Measurements from ENCODE around the gene SPNS3.

SPNS3 gene

GRCh38 chr17:4529533-4530152 is 95.9 kb downstream of the SPNS3 start:
- DNase-seq (ENCODE audit: low read depth, low spot score), result no peak

DNA sequence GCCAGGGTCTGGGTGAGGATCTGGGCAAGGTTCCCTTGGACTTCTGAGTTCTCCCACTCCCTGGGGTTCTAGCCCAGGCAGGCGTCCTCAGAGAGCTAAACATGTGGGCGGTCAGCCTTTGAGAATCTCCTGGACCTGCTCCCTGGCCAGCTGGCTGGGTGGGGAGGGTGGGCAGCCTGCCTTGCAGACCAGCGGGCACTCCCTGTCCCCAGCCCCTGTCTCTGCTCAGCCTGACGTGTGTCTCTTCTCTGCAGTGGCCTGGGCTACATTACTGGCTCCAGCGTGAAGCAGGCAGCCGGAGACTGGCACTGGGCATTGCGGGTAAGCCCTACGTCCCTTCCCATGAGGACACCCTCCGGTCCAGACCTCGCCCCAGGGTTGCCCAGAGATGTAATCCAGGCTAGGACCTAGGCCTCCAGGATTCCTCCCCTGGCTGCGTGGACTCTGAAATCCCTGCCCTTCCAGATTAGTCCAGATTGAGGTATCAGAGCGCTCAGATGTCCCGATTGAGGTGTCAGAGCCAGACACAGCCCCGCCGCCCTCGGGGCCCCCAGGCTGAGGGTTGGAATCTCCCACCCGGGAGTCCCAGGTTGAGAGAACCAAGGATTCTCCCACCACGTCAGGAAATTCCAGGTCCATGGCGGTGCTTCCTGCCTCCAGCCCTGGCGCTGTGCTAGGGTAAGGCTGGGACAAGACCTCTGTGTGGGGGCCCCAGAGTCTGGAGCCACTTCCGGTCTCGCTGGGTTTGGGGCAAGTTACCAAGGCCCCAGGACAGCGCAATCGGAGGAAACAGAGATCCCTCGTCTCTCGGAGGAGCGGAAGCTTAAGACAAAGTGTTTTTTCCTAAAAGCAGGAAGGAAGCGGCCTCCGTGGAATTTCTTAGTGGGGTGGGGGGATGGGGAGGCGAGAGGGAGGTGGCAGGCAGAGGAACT is 97.3 kb downstream of the SPNS3 start:
- no peak for DNase-seq (ENCODE audit: low read depth, low spot score)

DNA sequence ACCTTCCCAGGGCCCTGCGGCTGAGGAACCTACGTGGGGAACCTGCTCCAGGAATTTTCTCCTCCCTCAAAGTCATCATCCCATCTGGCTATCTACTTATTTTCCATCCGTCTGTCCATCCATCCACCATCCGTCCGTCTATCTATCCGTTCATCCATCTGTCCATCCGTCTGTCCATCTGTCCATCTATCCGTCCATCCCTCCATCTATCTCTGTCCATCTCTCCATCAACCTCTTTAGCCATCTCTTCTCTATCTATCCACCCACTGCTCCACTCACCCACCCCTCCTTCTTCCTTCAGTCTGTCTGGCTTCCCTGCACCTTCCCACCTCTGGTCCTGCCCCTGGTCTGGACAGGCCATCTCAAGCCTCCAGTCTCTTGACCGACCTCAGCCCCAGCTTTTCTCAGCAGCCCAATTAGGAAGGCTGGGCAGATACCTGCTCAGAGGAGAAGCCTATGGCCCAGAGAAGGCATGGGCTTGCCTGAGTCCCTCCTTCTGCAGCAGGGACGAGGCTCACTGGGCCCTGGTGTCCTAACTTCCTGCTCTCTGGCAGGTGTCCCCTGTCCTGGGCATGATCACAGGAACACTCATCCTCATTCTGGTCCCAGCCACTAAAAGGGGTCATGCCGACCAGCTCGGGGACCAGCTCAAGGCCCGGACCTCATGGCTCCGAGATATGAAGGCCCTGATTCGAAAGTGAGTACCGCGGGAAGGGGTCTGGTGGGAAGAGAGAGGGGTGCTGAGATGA is 98.4 kb downstream of the SPNS3 start:
- no peak for DNase-seq (ENCODE audit: low read depth, low spot score)

- DNase-seq (ENCODE audit: low read depth, low spot score), result no peak
These were observed 99.3 kb downstream of the SPNS3 start for GRCh38 chr17:4532860-4533522.

DNA sequence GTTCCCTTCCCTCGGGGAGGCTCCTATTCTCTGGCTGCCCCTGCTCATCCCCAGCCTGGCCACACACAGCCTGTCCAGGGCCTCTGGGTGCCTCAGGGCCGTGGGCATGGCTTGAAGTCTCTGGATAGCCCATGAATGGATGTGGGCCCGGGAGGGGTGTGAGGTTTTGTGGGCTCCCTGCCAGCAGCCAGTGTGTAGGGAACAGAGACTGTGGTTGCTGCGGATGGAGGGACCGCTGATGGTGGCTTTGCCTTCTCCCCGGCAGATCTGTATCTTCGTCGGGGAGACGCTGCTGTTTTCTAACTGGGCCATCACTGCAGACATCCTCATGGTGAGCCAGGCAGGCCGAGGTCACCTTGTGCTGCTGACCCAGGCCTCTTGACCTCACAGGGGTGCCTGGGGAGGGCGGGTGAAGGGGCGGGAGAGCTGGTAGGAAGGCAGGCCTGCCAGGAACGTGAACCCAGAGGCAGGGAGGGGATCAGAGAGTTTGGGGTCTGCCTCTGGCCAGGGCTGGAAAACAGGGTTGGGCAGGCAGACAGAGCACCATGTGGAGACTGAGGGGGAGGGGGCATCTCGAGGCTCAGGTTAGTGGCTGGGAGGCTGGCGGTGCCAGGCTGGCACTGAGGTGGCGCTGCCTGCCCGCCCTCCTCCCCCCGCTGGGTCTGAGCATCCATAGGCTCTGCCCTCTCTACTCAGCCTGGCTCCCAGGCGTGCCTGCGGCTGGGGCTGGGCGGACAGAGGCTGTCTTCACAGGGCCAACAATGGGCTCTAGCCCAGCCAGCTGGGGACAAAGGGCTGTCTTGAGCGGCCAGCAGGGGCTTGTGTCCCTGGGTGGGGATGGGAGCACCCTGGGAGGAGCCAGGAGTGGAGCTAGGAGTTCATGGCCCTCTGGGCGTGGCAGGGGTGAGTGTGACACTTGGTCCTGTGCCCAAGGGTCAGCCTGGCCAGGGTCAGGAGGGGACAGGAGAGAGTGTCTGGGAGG is 100.1 kb downstream of the SPNS3 start:
- no peak for DNase-seq (ENCODE audit: low read depth, low spot score)

DNA sequence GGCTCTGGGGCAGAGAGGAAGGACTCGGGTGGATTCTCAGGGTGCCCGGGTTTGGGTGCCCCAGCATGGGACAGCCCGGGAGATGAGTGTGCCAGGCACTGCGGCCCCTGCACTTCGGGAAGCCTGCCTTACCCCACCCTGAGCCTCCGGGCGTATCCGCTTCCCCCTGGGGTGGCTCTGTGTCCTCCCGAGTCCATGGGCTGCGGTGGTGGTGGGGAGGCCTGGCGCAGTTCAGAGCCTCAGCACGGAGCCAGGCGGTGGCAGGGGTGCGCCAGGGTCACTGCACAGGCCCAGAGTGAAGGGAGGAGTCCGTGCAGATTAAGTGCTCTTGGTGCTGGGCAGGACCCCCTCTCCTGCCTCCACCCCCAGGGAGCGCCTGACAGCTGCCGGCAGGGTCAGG is 100.8 kb downstream of the SPNS3 start:
- DNase-seq (ENCODE audit: low read depth, low spot score), result no peak

- no peak for DNase-seq (ENCODE audit: low read depth, low spot score)
These were observed 101.4 kb downstream of the SPNS3 start for GRCh38 chr17:4534928-4535666.

DNA sequence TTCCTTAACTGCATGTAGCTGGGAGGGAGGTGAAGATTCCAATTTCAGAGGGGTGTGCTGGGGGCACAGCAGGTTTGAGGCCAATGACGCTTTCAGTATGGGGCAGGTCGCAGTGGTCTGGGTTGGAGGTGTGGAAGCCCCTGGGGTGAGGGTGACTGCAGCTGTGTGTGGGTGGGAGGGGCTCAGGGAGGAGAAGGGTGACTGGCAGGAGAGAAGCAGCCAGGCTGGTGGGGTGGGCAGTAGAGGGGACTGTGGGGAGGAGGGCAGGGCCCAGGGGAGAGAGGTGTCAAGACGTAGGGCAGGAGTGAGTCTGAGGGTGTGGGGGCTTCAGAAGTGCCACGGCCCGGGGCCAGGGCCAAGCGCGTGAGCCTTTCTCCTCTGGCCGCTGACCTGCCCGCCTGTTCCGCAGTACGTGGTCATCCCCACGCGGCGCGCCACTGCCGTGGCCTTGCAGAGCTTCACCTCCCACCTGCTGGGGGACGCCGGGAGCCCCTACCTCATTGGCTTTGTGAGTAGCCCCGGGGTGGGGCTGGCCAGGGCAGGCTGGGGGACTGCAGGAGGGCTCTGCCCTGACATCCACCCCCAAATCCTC is 102.0 kb downstream of the SPNS3 start:
- no peak for DNase-seq (ENCODE audit: low read depth, low spot score)

GRCh38 chr17:4536259-4536741 is 102.6 kb downstream of the SPNS3 start:
- no peak for DNase-seq (ENCODE audit: low read depth, low spot score)

DNA sequence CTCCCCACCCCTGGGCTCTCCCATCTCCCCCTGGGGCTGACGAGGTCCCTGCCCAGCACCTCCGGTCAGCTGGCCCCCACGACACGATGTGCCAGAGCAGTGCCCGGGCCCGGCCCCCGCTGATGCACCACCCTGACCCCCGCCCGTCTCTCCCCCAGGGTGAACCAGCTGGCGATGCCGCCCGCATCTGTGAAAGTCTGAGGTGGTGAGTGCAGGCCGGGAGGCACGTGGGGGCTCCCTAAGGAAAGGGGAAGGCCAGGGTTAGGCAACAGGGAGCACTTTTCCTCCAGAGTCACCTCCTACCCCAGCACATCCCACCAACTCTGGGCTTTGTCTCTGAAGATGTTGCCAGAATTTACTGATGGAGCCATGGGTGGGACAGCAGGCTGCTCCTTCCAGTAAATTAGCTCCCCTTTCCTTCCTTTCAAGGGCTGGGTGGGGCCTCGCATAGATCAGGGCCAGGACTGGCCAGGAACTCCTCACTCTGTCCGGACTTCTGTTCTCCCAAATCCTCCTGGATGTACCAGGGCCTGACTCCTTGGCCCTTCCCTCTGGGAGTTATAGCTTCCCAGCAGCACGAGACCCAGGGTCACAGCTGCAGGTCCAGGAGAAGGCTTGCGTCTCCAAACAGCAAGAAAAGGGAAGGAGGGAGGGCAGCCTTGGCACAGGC is 103.1 kb downstream of the SPNS3 start:
- no peak for DNase-seq (ENCODE audit: low read depth, low spot score)
